ENCODE data around the gene KRTAP10-6.
"Not testable (repeated sequence)": the region's sequence is repeated elsewhere in the genome, so short reads cannot be mapped to it uniquely, and the experiment has no call there.

Gene KRTAP10-6

GRCh38 chr21:44592446-44593311 lies at the start of gene KRTAP10-6:
Gene KRTAP10-6, minus strand, starts transcription at chr21:44592505. Its CDS starts 21 bp downstream, at chr21:44592484.
- DNase-seq (ENCODE audit: low read depth in 2 of 2), result no peak

GRCh38 chr21:44640761-44641160 lies 48.5 kb upstream of the KRTAP10-6 start:
- DNase-seq (ENCODE audit: low read depth in 2 of 2), result no peak

- no peak for DNase-seq (ENCODE audit: low read depth in 2 of 2)
These were observed 47.0 kb upstream of the KRTAP10-6 start for GRCh38 chr21:44639331-44639655.

- DNase-seq (ENCODE audit: low read depth in 2 of 2), result not testable (repeated sequence)
These were observed 46.4 kb upstream of the KRTAP10-6 start for GRCh38 chr21:44638506-44639330.

GRCh38 chr21:44637851-44638348 lies 45.6 kb upstream of the KRTAP10-6 start:
- DNase-seq (ENCODE audit: low read depth in 2 of 2), result not testable (repeated sequence)

GRCh38 chr21:44637018-44637850 lies 44.9 kb upstream of the KRTAP10-6 start, which contains the start of gene KRTAP10-10:
Gene KRTAP10-10, plus strand, starts transcription at chr21:44637356. Its CDS starts 62 bp downstream, at chr21:44637418.
- DNase-seq (ENCODE audit: low read depth in 2 of 2), result no peak

- no peak for DNase-seq (ENCODE audit: low read depth in 2 of 2)
These were observed 44.1 kb upstream of the KRTAP10-6 start for GRCh38 chr21:44636209-44637017.

- no peak for DNase-seq (ENCODE audit: low read depth in 2 of 2)
These were observed 39.8 kb upstream of the KRTAP10-6 start for GRCh38 chr21:44632067-44632466.

GRCh38 chr21:44630440-44630839 lies 38.1 kb upstream of the KRTAP10-6 start:
- no peak for DNase-seq (ENCODE audit: low read depth in 2 of 2)

GRCh38 chr21:44628707-44629391 lies 36.5 kb upstream of the KRTAP10-6 start:
- DNase-seq (ENCODE audit: low read depth in 2 of 2), result no peak

- DNase-seq (ENCODE audit: low read depth in 2 of 2), result not testable (repeated sequence)
These were observed 35.5 kb upstream of the KRTAP10-6 start for GRCh38 chr21:44627831-44628233.

- not testable (repeated sequence) for DNase-seq (ENCODE audit: low read depth in 2 of 2)
These were observed 35.0 kb upstream of the KRTAP10-6 start for GRCh38 chr21:44627181-44627822.

- DNase-seq (ENCODE audit: low read depth in 2 of 2), result no peak
These were observed 34.4 kb upstream of the KRTAP10-6 start, which contains the start of gene KRTAP10-9 for GRCh38 chr21:44626673-44627143. Gene KRTAP10-9, plus strand, starts transcription at chr21:44627093. Its CDS starts 79 bp downstream, at chr21:44627172.

- no peak for DNase-seq (ENCODE audit: low read depth in 2 of 2)
These were observed 34.0 kb upstream of the KRTAP10-6 start for GRCh38 chr21:44626262-44626661.

GRCh38 chr21:44625756-44626155 lies 33.5 kb upstream of the KRTAP10-6 start:
- no peak for DNase-seq (ENCODE audit: low read depth in 2 of 2)

GRCh38 chr21:44623575-44623974 lies 31.3 kb upstream of the KRTAP10-6 start:
- DNase-seq (ENCODE audit: low read depth in 2 of 2), result no peak

- no peak for DNase-seq (ENCODE audit: low read depth in 2 of 2)
These were observed 27.6 kb upstream of the KRTAP10-6 start for GRCh38 chr21:44619886-44620285.

- DNase-seq (ENCODE audit: low read depth in 2 of 2), result peak; percentile 12 to 28
These were observed 26.6 kb upstream of the KRTAP10-6 start for GRCh38 chr21:44618909-44619308.

GRCh38 chr21:44618504-44618903 lies 26.2 kb upstream of the KRTAP10-6 start:
- DNase-seq (ENCODE audit: low read depth in 2 of 2), result no peak

Measured in stimulated activated CD4-positive, alpha-beta T cell treated with anti-CD3 and anti-CD28 coated beads, Interleukin-12 subunit alpha, Interleukin-12 subunit beta, amount 100 ng/mL, for 24 hours (primary cell).